Cardiac fibroblast (primary cell): ENCODE results near the gene MGMT.

Experiments used
- DNase-seq, 2 donors: peaks; one replicate each; pipeline versions ENCODE4 v3.0.0 to v3.0.0-alpha.2; 2010; ENCODE audit warnings: low read depth in 2 of 2
- H3K4me3 ChIP-seq, 2 donors: replicated peaks in 1 of 2; 1 replicate in 1 of 2; 2 replicates in 1 of 2; pipeline ENCODE4 v1.5.1; 2011; ENCODE audit warnings: low read depth in 2 of 2, low read length in 2 of 2, mild to moderate bottlenecking in 2 of 2, moderate library complexity in 1 of 2
- TF ChIP-seq, protein P1 (sequence below): IDR thresholded peaks from one replicate; pipeline ENCODE4 v1.5.1; 2011; ENCODE audit warnings: low read depth, mild to moderate bottlenecking, low read length, inconsistent platforms

MGMT gene

DNA sequence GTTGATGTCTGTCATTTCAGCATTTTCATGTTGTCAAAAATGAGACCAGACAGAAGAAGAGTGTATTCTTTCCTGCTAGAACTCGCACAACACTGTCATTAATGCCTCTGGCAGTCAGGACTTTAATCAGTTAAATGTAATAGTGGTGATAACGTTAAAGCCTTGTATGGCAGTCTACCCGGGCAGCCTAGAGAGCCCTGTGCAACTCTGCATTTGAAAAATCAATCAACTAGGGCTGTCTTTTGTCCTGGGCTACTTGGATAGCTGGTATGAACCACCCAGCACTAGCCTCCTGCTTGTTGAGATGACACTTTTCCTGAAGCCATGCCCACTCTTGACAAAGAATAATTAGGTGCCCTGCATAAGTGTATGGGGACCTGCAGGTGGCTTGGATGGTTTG, 19.8 kb downstream of the MGMT start:
- no peak overlapping the region for H3K4me3 ChIP-seq
- TF ChIP-seq, protein P1, sequence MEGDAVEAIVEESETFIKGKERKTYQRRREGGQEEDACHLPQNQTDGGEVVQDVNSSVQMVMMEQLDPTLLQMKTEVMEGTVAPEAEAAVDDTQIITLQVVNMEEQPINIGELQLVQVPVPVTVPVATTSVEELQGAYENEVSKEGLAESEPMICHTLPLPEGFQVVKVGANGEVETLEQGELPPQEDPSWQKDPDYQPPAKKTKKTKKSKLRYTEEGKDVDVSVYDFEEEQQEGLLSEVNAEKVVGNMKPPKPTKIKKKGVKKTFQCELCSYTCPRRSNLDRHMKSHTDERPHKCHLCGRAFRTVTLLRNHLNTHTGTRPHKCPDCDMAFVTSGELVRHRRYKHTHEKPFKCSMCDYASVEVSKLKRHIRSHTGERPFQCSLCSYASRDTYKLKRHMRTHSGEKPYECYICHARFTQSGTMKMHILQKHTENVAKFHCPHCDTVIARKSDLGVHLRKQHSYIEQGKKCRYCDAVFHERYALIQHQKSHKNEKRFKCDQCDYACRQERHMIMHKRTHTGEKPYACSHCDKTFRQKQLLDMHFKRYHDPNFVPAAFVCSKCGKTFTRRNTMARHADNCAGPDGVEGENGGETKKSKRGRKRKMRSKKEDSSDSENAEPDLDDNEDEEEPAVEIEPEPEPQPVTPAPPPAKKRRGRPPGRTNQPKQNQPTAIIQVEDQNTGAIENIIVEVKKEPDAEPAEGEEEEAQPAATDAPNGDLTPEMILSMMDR: no peak
- DNase-seq: no peak

DNA sequence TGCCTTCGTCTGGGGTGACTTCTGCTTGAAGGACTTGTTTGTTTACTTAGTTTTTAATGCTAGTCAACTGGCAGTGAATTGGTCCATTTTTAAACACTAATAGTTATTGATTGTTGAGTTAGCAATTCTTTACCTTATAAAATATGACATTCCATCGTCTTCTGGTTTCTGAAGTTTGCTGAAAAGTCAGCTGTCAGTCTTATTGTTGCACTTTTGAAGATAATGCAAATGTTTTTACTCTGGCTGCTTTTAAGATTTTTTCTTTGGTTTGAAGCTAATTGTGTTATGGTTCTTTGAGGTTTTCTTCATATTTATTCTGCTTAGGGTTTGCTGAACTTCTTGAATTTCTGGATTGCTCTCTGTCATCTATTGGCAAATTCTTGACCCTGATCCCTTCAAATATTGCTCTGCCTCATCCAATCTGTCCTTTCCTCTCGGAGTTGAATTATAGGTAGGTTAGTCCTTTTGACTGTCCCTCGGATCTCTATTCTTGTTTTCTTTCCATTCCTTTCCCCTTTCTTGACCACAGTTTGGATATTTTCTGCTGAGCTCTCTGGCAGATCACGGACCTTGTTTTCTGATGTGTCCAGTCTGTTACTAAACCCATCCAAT, 24.2 kb downstream of the MGMT start:
- H3K4me3 ChIP-seq: no peak overlapping the region
- TF ChIP-seq, protein P1: no peak
- peak; percentile 25 to 26 for DNase-seq

DNA sequence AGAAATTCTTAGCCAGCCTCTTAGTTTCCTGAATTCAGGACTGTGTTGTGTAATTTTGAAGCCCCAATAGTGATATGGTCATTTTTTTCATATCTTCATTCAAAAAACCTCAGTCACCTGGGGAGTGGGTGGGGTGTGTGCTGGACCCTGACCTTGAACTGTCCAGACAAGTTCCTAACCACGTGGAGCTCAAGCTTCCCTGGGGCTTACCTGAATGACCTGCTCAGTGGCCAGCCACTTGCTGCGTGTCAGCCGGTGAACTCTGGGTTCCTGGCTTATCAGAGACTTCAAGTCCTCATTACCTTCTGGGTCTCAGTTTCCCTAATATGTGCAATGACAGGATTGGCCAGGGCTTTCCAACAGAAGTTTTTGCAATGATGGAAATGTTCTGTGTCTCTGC, 27.1 kb downstream of the MGMT start:
- no peak for DNase-seq
- no peak overlapping the region for H3K4me3 ChIP-seq
- TF ChIP-seq, protein P1: no peak

DNA sequence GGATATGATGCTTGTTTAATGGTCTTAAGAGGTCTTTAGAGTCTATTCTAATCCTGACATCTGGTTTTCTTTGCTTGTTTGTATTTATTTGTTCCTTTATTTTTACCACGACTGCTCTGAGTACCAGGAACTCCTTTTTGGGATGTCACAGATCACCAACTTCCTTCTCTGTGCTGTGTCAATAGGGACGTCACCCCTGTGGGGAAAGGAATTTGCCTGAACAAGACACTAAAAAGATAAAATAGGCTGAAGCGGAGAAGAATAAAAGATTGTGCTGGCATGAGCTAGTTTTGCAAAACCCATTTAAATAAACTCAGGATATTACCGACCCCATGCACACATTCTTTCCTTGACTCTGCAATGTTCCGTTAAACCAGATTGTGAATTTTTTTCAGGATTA, 27.7 kb downstream of the MGMT start:
- TF ChIP-seq, protein P1: no peak
- no peak for DNase-seq
- no peak overlapping the region for H3K4me3 ChIP-seq

DNA sequence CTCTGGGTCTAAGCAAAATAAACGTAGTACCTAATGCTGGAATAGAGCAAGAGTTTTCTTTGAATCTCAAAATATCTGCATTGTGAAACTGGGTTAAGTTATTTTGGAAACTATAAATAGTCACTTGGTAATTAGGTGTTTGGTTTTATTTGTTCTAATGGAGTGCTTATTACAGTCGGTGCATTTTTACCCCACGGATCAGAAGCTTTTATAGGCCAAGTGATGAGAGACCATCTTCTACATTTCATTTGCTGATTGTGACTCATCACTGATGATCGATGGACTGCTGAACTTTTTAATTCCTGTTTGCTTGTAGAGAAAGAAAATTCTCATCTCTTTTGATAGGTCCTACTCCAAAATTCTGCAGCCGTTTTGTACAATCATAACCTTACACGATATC, 28.2 kb downstream of the MGMT start:
- TF ChIP-seq, protein P1: no peak
- no peak for DNase-seq
- no peak overlapping the region for H3K4me3 ChIP-seq

DNA sequence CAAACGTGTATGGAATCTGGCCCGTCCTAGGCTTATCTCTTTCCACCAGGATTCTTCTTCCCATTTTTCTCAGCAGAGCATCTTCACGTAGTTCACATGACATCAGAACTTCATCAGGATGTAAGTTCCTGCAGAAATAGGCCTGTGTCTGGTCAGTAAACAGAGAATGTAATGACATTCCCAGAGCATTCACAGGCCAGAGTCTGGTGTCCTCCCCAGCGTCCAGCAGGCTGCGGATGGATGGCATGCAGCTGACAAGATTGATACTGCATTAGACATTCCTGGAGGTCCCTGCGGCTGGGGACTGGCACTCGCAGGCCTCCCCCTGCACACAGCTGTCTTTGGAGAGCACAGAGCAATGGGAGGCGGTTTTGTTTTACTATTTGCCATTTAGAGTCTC, 28.7 kb downstream of the MGMT start:
- DNase-seq: no peak
- H3K4me3 ChIP-seq: no peak overlapping the region

More for the DNA sequence above, 28.7 kb downstream of the MGMT start:
- TF ChIP-seq, protein P1: no peak
